Measurements from ENCODE around the gene ZDHHC5. TPM values are rescaled to one million over a fixed set of nuclear protein-coding genes. Genes with fewer than 3 reads are reported as not detected.

Gene ZDHHC5
- total and polyA plus RNA-seq, 2 of the 13 experiments (the other 11 are each of a cell fraction or from before 2014, with no cell fraction given) = 26.6 to 34.0 TPM

DNA sequence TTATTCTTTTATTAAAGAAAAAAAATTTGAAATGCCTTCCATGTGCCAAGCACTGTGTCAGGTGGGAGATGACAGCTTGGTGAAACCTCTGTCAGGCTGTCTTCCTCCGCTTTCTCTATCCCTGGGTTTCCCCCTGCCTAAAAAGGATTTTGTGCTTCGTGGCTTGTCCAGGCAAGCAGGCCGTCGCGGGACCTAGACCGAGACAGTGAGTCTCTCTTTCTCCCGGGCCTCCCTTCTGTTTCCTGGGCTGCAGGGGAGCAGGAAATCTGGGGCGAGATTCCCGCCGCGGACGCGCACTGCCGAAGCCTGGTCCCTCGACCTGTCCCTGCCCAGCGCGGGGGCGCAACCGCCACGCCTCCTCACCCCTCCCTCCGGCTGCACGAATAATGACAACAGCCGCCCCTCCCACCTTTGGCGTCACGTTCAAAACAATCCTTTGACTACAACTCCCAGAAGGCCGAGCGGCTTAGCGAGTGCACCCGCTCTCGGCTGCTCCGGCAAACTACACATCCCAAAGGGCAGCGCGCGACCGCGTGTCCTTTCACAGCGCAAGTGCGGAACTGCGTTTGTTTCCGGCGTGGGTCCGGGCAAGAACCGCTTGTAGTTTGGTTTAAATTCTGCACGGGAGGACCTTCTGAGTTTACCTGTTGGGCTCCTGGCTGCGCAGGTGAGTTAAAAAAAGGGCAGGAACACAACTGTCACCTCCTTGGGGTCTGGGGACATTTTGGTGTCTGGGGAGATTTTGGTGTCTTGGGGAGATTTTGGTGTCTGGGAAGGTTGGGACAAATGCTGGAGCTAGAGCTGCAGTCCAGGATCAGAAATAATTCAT is 10.5 kb upstream of the ZDHHC5 start, which contains the start of gene CLP1 (continued):
- TF ChIP-seq ZNF749 (CRISPR knock-in tag; IDR thresholded peaks at IDR 0.05; ENCODE audit: borderline replicate concordance) (no peak), NRL (CRISPR knock-in tag; IDR thresholded peaks at IDR 0.05; ENCODE audit: borderline replicate concordance) (peak; percentile 79; the same call in 1 of the 2 replicates), ZNF30 (CRISPR knock-in tag; IDR thresholded peaks at IDR 0.05) (no peak), ZNF124 (CRISPR knock-in tag; IDR thresholded peaks at IDR 0.05) (no peak), MTA1 (CRISPR knock-in tag; IDR thresholded peaks at IDR 0.05; ENCODE audit: borderline replicate concordance) (peak; percentile 86), KMT2B (CRISPR knock-in tag; IDR thresholded peaks at IDR 0.05) (peak; percentile 90; the same call in 1 of the 2 replicates), WIZ (CRISPR knock-in tag; IDR thresholded peaks at IDR 0.05) (peak; percentile 47; the same call in 1 of the 2 replicates), HMG20A (CRISPR knock-in tag; IDR thresholded peaks at IDR 0.05; ENCODE audit: borderline replicate concordance) (no peak; the same call in 1 of the 2 replicates)
- TF ChIP-seq, protein P1, sequence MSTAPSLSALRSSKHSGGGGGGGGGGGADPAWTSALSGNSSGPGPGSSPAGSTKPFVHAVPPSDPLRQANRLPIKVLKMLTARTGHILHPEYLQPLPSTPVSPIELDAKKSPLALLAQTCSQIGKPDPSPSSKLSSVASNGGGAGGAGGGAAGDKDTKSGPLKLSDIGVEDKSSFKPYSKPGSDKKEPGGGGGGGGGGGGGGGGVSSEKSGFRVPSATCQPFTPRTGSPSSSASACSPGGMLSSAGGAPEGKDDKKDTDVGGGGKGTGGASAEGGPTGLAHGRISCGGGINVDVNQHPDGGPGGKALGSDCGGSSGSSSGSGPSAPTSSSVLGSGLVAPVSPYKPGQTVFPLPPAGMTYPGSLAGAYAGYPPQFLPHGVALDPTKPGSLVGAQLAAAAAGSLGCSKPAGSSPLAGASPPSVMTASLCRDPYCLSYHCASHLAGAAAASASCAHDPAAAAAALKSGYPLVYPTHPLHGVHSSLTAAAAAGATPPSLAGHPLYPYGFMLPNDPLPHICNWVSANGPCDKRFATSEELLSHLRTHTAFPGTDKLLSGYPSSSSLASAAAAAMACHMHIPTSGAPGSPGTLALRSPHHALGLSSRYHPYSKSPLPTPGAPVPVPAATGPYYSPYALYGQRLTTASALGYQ (CRISPR knock-in tag; IDR thresholded peaks at IDR 0.05) = peak; percentile 20; the same call in 1 of the 2 replicates
- TF ChIP-seq, protein P2, sequence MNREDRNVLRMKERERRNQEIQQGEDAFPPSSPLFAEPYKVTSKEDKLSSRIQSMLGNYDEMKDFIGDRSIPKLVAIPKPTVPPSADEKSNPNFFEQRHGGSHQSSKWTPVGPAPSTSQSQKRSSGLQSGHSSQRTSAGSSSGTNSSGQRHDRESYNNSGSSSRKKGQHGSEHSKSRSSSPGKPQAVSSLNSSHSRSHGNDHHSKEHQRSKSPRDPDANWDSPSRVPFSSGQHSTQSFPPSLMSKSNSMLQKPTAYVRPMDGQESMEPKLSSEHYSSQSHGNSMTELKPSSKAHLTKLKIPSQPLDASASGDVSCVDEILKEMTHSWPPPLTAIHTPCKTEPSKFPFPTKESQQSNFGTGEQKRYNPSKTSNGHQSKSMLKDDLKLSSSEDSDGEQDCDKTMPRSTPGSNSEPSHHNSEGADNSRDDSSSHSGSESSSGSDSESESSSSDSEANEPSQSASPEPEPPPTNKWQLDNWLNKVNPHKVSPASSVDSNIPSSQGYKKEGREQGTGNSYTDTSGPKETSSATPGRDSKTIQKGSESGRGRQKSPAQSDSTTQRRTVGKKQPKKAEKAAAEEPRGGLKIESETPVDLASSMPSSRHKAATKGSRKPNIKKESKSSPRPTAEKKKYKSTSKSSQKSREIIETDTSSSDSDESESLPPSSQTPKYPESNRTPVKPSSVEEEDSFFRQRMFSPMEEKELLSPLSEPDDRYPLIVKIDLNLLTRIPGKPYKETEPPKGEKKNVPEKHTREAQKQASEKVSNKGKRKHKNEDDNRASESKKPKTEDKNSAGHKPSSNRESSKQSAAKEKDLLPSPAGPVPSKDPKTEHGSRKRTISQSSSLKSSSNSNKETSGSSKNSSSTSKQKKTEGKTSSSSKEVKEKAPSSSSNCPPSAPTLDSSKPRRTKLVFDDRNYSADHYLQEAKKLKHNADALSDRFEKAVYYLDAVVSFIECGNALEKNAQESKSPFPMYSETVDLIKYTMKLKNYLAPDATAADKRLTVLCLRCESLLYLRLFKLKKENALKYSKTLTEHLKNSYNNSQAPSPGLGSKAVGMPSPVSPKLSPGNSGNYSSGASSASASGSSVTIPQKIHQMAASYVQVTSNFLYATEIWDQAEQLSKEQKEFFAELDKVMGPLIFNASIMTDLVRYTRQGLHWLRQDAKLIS (CRISPR knock-in tag; IDR thresholded peaks at IDR 0.05) = no peak
- TF ChIP-seq, protein P3, sequence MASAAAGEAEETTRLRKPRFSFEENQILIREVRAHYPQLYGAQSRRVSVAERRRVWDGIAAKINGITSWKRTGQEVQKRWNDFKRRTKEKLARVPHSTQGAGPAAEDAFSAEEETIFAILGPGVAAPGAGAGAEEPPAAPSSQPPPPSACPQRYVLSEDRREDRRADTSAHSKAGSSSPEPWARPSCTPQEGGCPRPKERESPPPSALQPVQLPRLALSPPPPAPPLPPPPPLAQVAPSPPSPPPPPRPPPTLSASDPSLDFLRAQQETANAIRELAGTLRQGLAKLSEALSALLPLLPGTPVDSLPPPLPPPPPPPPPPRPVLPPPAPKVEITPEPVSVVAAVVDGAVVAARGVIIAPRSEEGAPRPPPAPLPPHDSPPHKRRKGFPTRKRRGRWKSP (CRISPR knock-in tag; IDR thresholded peaks at IDR 0.05) = 0 out of 2 replicates have a peak, but pooled peaks have one; percentile 82
- TF ChIP-seq, protein P4, sequence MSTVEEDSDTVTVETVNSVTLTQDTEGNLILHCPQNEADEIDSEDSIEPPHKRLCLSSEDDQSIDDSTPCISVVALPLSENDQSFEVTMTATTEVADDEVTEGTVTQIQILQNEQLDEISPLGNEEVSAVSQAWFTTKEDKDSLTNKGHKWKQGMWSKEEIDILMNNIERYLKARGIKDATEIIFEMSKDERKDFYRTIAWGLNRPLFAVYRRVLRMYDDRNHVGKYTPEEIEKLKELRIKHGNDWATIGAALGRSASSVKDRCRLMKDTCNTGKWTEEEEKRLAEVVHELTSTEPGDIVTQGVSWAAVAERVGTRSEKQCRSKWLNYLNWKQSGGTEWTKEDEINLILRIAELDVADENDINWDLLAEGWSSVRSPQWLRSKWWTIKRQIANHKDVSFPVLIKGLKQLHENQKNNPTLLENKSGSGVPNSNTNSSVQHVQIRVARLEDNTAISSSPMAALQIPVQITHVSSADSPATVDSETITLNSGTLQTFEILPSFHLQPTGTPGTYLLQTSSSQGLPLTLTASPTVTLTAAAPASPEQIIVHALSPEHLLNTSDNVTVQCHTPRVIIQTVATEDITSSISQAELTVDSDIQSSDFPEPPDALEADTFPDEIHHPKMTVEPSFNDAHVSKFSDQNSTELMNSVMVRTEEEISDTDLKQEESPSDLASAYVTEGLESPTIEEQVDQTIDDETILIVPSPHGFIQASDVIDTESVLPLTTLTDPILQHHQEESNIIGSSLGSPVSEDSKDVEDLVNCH (CRISPR knock-in tag; IDR thresholded peaks at IDR 0.05) = no peak
- TF ChIP-seq, protein P5, sequence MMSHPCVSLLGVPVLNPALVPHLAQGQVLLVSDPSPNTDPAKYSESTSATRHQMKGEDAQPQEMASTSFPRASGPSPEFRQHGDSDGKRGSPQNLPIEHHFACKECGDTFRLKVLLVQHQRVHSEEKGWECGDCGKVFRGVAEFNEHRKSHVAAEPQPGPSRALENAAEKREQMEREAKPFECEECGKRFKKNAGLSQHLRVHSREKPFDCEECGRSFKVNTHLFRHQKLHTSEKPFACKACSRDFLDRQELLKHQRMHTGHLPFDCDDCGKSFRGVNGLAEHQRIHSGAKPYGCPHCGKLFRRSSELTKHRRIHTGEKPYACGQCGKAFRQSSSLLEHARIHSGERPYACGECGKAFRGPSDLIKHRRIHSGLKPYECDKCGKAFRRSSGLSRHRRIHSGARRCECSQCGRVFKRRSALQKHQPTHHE (CRISPR knock-in tag; IDR thresholded peaks at IDR 0.05; ENCODE audit: borderline replicate concordance) = peak; percentile 95
